HG03354 (cell line): ENCODE data around the gene SPAG5.

Source experiments
- ATAC-seq: cut with Tn5 transposase; IDR thresholded peaks from one replicate; pipeline ENCODE4 v1.9.1; 2021; ENCODE audit warnings: mild to moderate bottlenecking; ENCODE audit not compliant: unreplicated experiment, poor library complexity, severe bottlenecking

The SPAG5 gene

DNA sequence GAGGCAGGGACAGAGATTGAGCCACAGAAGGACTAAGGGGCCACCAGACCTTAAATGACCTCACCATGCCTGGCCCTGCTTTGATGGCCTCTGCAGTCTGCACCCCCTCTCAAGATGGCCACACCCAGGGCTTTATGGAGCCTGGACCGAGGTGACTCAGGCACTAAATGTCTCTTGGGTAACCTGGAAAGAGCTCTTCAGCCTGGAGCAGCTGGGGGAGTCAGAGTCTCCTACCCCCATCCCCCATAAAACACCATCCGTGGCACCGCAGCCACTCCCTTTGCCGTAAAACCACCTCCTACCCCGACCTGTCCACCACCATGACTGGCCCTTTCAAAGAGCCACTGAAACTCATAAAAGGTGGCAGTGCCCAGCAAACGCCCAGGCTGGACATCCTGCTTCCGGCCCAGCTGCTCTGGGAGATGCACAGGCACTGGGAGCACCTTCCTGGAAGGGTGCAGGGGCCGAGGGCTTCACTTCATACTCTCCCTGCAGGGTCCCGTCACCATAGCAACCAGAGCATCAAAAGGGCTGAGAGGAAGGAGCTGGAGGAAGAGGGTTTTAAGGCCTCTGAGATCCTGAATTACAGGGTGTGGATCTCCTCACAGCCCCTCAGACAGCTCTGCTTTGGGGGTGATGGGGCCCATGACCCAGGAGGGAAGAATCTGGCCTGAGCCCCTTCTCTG lies 70.4 kb downstream of the SPAG5 start:
- ATAC-seq = no peak

GRCh38 chr17:28527859-28528258 lies 71.0 kb downstream of the SPAG5 start:
- ATAC-seq = no peak
